GM12875 (cell line): ENCODE results near the gene RAF1.

Source experiments
- H3K4me3 ChIP-seq: one replicate; pipeline ENCODE4 v1.5.1; 2011; ENCODE audit warnings: low read depth, low read length, control low read depth
- CTCF ChIP-seq: IDR thresholded peaks from 2 replicates; pipeline ENCODE4 v1.5.1; 2011; ENCODE audit warnings: low read depth, mild to moderate bottlenecking, control low read depth, inconsistent platforms, low read length, moderate library complexity, borderline replicate concordance; ENCODE audit not compliant: insufficient read depth

RAF1 gene

GRCh38 chr3:12663936-12664908 lies at the start of gene RAF1:
Gene RAF1, minus strand, starts transcription at chr3:12664117. Its CDS starts 45,396 bp downstream, at chr3:12618721.
- peak within 1 kb of the TSS; percentile 93 for H3K4me3 ChIP-seq
- TF ChIP-seq CTCF: no peak

GRCh38 chr3:12710062-12710461 lies 46.1 kb upstream of the RAF1 start:
- no peak overlapping the region for H3K4me3 ChIP-seq
- TF ChIP-seq CTCF: no peak

- no peak for TF ChIP-seq CTCF
- H3K4me3 ChIP-seq: no peak overlapping the region
Measured at GRCh38 chr3:12709334-12709733, 45.4 kb upstream of the RAF1 start.

GRCh38 chr3:12708584-12709192 lies 44.8 kb upstream of the RAF1 start:
- H3K4me3 ChIP-seq: no peak overlapping the region
- no peak for TF ChIP-seq CTCF

GRCh38 chr3:12707449-12707848 lies 43.5 kb upstream of the RAF1 start:
- no peak overlapping the region for H3K4me3 ChIP-seq
- TF ChIP-seq CTCF: no peak

GRCh38 chr3:12706504-12707253 lies 42.8 kb upstream of the RAF1 start:
- TF ChIP-seq CTCF: peak; percentile 84
- no peak overlapping the region for H3K4me3 ChIP-seq
